Naive thymus-derived CD8-positive, alpha-beta T cell (primary cell): ENCODE data around the gene WDR72. TPM values are rescaled to one million over a fixed set of nuclear protein-coding genes. Genes with fewer than 3 reads are reported as not detected.

Source experiments
- ATAC-seq, 2 donors: fragments of 150-1000 bp; cut with Tn5 transposase in 1 of 2; sonication (Bioruptor Pico), chemical (Tn5 transposase) in 1 of 2; 1 replicate in 1 of 2; 2 replicates in 1 of 2; pipeline ENCODE4 v1.10.0; 2021; ENCODE audit warnings: mild to moderate bottlenecking in 2 of 2, moderate library complexity in 2 of 2
- POLR2A ChIA-PET: fragments of 350-600 bp; sonication (Branson Sonifier 250); formaldehyde crosslinking; loops from one replicate; lab custom pipeline; 2021; ENCODE audit warnings: antibody characterized with exemption; lab: Charles Lee
- DNase-seq, 10 donors: peaks; one replicate each; pipeline versions ENCODE4 v3.0.0 to v3.0.0-alpha.2; 2020 to 2022
- H3K27ac Mint-ChIP-seq, 10 donors: one replicate each; pipeline ENCODE4 v1.8.0; 2020 to 2022; ENCODE audit warnings: mild to moderate bottlenecking in 10 of 10, mixed read lengths in 10 of 10, moderate library complexity in 4 of 10, inconsistent platforms in 1 of 10
- H3K27me3 Mint-ChIP-seq, 5 donors: one replicate each; pipeline ENCODE4 v1.8.0; 2021 to 2022; ENCODE audit warnings: mixed read lengths in 5 of 5
- H3K36me3 Mint-ChIP-seq, 3 donors: one replicate each; pipeline ENCODE4 v1.8.0; 2020 to 2022; ENCODE audit warnings: mixed read lengths in 3 of 3, mild to moderate bottlenecking in 2 of 3, inconsistent platforms in 1 of 3
- H3K4me1 Mint-ChIP-seq, 4 donors: one replicate each; pipeline ENCODE4 v1.8.0; 2021 to 2022; ENCODE audit warnings: mixed read lengths in 4 of 4
- H3K4me3 Mint-ChIP-seq, 10 donors: one replicate each; pipeline ENCODE4 v1.8.0; 2020 to 2022; ENCODE audit warnings: mild to moderate bottlenecking in 10 of 10, mixed read lengths in 10 of 10, moderate library complexity in 6 of 10, inconsistent platforms in 1 of 10
- H3K9me3 Mint-ChIP-seq, 9 donors: one replicate each; pipeline ENCODE4 v1.8.0; 2020 to 2022; ENCODE audit warnings: mixed read lengths in 9 of 9, mild to moderate bottlenecking in 3 of 9, inconsistent platforms in 1 of 9, moderate library complexity in 1 of 9
- polyA plus RNA-seq, 3 donors: library from polyadenylated mRNA; unstranded; fragments of 300-500 nt; fragmentation: Illumina TruSeq; gene quantifications; one replicate each; pipeline ENCODE4 v1.2.3, GENCODE V29; 2021
- total RNA-seq, 8 experiments: library from RNA in 2 of 8; stranded (reverse) in 2 of 8; gene quantifications; one replicate each; pipeline ENCODE4 v1.2.3 and lab custom pipeline; 2021 to 2026

WDR72 gene
- total and polyA plus RNA-seq, 5 experiments from 2014 or later: not detected

- Mint-ChIP-seq H3K4me3 (no peak overlapping the region), H3K4me1 (no peaks in the 10 kb centered on the region), H3K36me3 (no peaks in the 10 kb centered on the region), H3K27me3 (peaks cover 0 to 4% (median 0%) of the 10 kb centered on the region in 5 donors), H3K9me3 (peaks cover 0 to 5% (median 0%) of the 10 kb centered on the region in 9 donors), H3K27ac (no peak overlapping the region)
- no peak for ATAC-seq
- DNase-seq: no peak
- POLR2A ChIA-PET: no interaction called here
These were observed 269.1 kb downstream of the WDR72 start for GRCh38 chr15:53490341-53490740.

GRCh38 chr15:53482055-53482454, 277.4 kb downstream of the WDR72 start:
- DNase-seq (no peak), ATAC-seq (no peak)
- Mint-ChIP-seq H3K9me3 (peaks cover 0 to 1% (median 0%) of the 10 kb centered on the region in 9 donors), H3K4me3 (no peak overlapping the region), H3K27ac (no peak overlapping the region), H3K4me1 (no peaks in the 10 kb centered on the region), H3K36me3 (no peaks in the 10 kb centered on the region), H3K27me3 (peaks cover 0 to 7% (median 0%) of the 10 kb centered on the region in 5 donors)
- POLR2A ChIA-PET: no interaction called here

GRCh38 chr15:53477981-53478766, 281.3 kb downstream of the WDR72 start:
- POLR2A ChIA-PET: no interaction called here
- no peak overlapping the region for H3K27ac Mint-ChIP-seq
- no peak for ATAC-seq
- no peaks in the 10 kb centered on the region for H3K36me3 Mint-ChIP-seq
- H3K4me1 Mint-ChIP-seq: no peaks in the 10 kb centered on the region
- H3K27me3 Mint-ChIP-seq: peaks cover 0 to 10% (median 0%) of the 10 kb centered on the region in 5 donors
- H3K9me3 Mint-ChIP-seq: no peaks in the 10 kb centered on the region
- no peak for DNase-seq
- no peak overlapping the region for H3K4me3 Mint-ChIP-seq

- Mint-ChIP-seq H3K9me3 (peaks cover 0 to 10% (median 3%) of the 10 kb centered on the region in 9 donors), H3K4me1 (no peaks in the 10 kb centered on the region), H3K27ac (no peak overlapping the region), H3K27me3 (peaks cover 0 to 15% (median 0%) of the 10 kb centered on the region in 5 donors), H3K4me3 (no peak overlapping the region), H3K36me3 (peaks cover 0 to 6% (median 0%) of the 10 kb centered on the region in 3 donors)
- no peak for ATAC-seq
- POLR2A ChIA-PET: no interaction called here
- no peak for DNase-seq
These were observed 285.6 kb downstream of the WDR72 start for GRCh38 chr15:53473886-53474285.

GRCh38 chr15:53473435-53473834, 286.0 kb downstream of the WDR72 start:
- Mint-ChIP-seq H3K27ac (no peak overlapping the region), H3K4me3 (no peak overlapping the region), H3K4me1 (no peaks in the 10 kb centered on the region), H3K9me3 (peaks cover 0 to 13% (median 3%) of the 10 kb centered on the region in 9 donors), H3K27me3 (peaks cover 0 to 15% (median 0%) of the 10 kb centered on the region in 5 donors), H3K36me3 (peaks cover 0 to 6% (median 0%) of the 10 kb centered on the region in 3 donors)
- POLR2A ChIA-PET: no interaction called here
- no peak for DNase-seq
- ATAC-seq: no peak

GRCh38 chr15:53472883-53473282, 286.6 kb downstream of the WDR72 start:
- Mint-ChIP-seq H3K27me3 (peaks cover 0 to 13% (median 0%) of the 10 kb centered on the region in 5 donors), H3K4me1 (no peaks in the 10 kb centered on the region)

GRCh38 chr15:53472210-53472609, 287.3 kb downstream of the WDR72 start:
- H3K9me3 Mint-ChIP-seq: peaks cover 0 to 15% (median 3%) of the 10 kb centered on the region in 9 donors
- H3K36me3 Mint-ChIP-seq: peaks cover 0 to 6% (median 0%) of the 10 kb centered on the region in 3 donors
- no peaks in the 10 kb centered on the region for H3K4me1 Mint-ChIP-seq
- no peak overlapping the region for H3K4me3 Mint-ChIP-seq
- ATAC-seq (no peak), DNase-seq (no peak)
- POLR2A ChIA-PET: no interaction called here
- peaks cover 0 to 10% (median 0%) of the 10 kb centered on the region in 5 donors for H3K27me3 Mint-ChIP-seq
- H3K27ac Mint-ChIP-seq: no peak overlapping the region

More at GRCh38 chr15:53472883-53473282, 286.6 kb downstream of the WDR72 start:
- Mint-ChIP-seq H3K27ac (no peak overlapping the region), H3K9me3 (peaks cover 0 to 15% (median 3%) of the 10 kb centered on the region in 9 donors), H3K4me3 (no peak overlapping the region), H3K36me3 (peaks cover 0 to 6% (median 0%) of the 10 kb centered on the region in 3 donors)
- POLR2A ChIA-PET: no interaction called here
- DNase-seq (no peak), ATAC-seq (no peak)

GRCh38 chr15:53470743-53471142, 288.7 kb downstream of the WDR72 start:
- Mint-ChIP-seq H3K27ac (no peak overlapping the region), H3K9me3 (peaks cover 0 to 15% (median 3%) of the 10 kb centered on the region in 9 donors), H3K36me3 (peaks cover 0 to 6% (median 0%) of the 10 kb centered on the region in 3 donors), H3K4me1 (no peaks in the 10 kb centered on the region), H3K4me3 (no peak overlapping the region), H3K27me3 (peaks cover 0 to 6% (median 0%) of the 10 kb centered on the region in 5 donors)
- ATAC-seq: no peak
- POLR2A ChIA-PET: no interaction called here
- DNase-seq: no peak

- Mint-ChIP-seq H3K9me3 (peaks cover 0 to 15% (median 3%) of the 10 kb centered on the region in 9 donors), H3K27me3 (peaks cover 0 to 6% (median 0%) of the 10 kb centered on the region in 5 donors), H3K4me3 (no peak overlapping the region), H3K27ac (no peak overlapping the region), H3K36me3 (peaks cover 0 to 6% (median 0%) of the 10 kb centered on the region in 3 donors), H3K4me1 (no peaks in the 10 kb centered on the region)
- POLR2A ChIA-PET: no interaction called here
- ATAC-seq (no peak), DNase-seq (no peak)
These were observed 290.0 kb downstream of the WDR72 start for GRCh38 chr15:53469422-53469821.

Other genes starting within 250 kb of the WDR72 start
- not detected for gene UNC13C, start 218.8 kb upstream of the WDR72 start, total RNA-seq
- not detected for gene UNC13C, start 218.8 kb upstream of the WDR72 start, polyA plus RNA-seq